ENCODE data around the gene ACCSL. TPM values are rescaled to one million over a fixed set of nuclear protein-coding genes. Genes with fewer than 3 reads are reported as not detected.
A peak's percentile ranks its signal among the peaks of the same experiment; 100 is the strongest.

Gene ACCSL
- total and polyA plus RNA-seq, 9 donors: 0.05 to 0.67 TPM; not detected in 7

DNA sequence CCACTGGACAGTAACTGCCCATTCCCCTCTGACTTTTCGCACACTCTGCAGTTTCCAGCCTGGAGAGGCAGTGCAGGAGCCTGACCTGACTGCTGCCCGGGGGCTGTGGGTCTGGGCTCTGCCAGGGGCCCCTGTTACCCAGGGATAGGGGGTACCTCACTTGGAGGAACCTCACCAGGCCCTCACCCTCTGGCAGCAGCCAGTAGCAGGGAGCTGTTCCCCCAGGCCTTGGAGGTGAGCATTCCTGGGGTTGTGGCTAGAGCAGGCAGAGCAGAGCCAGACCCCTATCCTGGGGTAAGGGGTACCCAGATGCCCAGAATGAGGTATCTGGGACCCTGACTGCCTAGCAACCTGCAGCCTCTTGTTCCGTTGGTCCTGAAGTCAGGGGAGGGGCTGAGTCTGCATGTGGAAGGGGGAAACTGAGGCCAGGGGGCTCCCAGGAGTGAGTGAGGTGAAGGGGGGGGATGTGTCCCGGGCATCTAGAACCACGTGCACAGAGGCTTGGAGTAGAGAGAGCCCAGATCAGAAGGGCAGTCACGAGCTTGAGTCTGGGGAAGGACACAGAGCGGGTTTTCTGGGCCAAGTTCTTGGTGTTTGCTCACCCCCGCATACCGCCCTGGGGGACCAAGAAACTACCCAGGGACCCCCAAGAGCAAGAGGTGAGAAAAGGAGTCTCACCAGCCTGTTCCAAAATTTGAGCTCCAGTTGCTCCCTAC lies 43.9 kb upstream of the ACCSL start:
- no peaks in the 10 kb centered on the region for H3K9me3 ChIP-seq
- H3K27ac ChIP-seq: no peak overlapping the region
- H3K36me3 ChIP-seq: no peaks in the 10 kb centered on the region
- TF ChIP-seq, protein P1, sequence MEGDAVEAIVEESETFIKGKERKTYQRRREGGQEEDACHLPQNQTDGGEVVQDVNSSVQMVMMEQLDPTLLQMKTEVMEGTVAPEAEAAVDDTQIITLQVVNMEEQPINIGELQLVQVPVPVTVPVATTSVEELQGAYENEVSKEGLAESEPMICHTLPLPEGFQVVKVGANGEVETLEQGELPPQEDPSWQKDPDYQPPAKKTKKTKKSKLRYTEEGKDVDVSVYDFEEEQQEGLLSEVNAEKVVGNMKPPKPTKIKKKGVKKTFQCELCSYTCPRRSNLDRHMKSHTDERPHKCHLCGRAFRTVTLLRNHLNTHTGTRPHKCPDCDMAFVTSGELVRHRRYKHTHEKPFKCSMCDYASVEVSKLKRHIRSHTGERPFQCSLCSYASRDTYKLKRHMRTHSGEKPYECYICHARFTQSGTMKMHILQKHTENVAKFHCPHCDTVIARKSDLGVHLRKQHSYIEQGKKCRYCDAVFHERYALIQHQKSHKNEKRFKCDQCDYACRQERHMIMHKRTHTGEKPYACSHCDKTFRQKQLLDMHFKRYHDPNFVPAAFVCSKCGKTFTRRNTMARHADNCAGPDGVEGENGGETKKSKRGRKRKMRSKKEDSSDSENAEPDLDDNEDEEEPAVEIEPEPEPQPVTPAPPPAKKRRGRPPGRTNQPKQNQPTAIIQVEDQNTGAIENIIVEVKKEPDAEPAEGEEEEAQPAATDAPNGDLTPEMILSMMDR (IDR thresholded peaks at IDR 0.05): no peak
- H3K4me1 ChIP-seq (ENCODE audit: insufficient read depth): peaks cover 5% of the 10 kb centered on the region
- WGBS, 3 donors: 85 to 96% (median 94%) methylated on average over 9 of the region's 9 CpGs
- no peaks in the 10 kb centered on the region for H3K27me3 ChIP-seq
- DNase-seq: peak in 2 of 5 donors; percentile 11 to 21
- no peak overlapping the region for H3K4me3 ChIP-seq
- intact Hi-C loops (cut with DNase I): no loop called here

GRCh38 chr11:44004452-44005062 lies 43.2 kb upstream of the ACCSL start:
- Histone ChIP-seq H3K27me3 (no peaks in the 10 kb centered on the region), H3K27ac (no peak overlapping the region), H3K36me3 (no peaks in the 10 kb centered on the region), H3K9me3 (no peaks in the 10 kb centered on the region), H3K4me3 (no peak overlapping the region), H3K4me1 (ENCODE audit: insufficient read depth) (peaks cover 5% of the 10 kb centered on the region)
- DNase-seq: peak in 4 of 5 donors; percentile 4 to 13 (median 8)
- TF ChIP-seq POLR2A (IDR thresholded peaks at IDR 0.05) (no peak), EP300 (IDR thresholded peaks at IDR 0.05) (no peak)
- TF ChIP-seq, protein P1 (IDR thresholded peaks at IDR 0.05): no peak
- intact Hi-C loops (cut with DNase I): no loop called here
- WGBS, 3 donors: 73 to 89% (median 84%) methylated on average over 10 of the region's 10 CpGs

- Histone ChIP-seq H3K4me1 (ENCODE audit: insufficient read depth) (peaks cover 5% of the 10 kb centered on the region), H3K27ac (no peak overlapping the region), H3K9me3 (no peaks in the 10 kb centered on the region), H3K27me3 (no peaks in the 10 kb centered on the region), H3K36me3 (no peaks in the 10 kb centered on the region), H3K4me3 (no peak overlapping the region)
- DNase-seq: peak; percentile 16 to 54 (median 38)
- intact Hi-C loops (cut with DNase I): no loop called here
- WGBS, 3 donors: 48 to 57% (median 53%) methylated on average over 14 of the region's 14 CpGs
- TF ChIP-seq POLR2A (IDR thresholded peaks at IDR 0.05) (no peak), EP300 (IDR thresholded peaks at IDR 0.05) (no peak)
- TF ChIP-seq, protein P1 (IDR thresholded peaks at IDR 0.05): no peak
These were observed 42.6 kb upstream of the ACCSL start for GRCh38 chr11:44005063-44005701.

DNA sequence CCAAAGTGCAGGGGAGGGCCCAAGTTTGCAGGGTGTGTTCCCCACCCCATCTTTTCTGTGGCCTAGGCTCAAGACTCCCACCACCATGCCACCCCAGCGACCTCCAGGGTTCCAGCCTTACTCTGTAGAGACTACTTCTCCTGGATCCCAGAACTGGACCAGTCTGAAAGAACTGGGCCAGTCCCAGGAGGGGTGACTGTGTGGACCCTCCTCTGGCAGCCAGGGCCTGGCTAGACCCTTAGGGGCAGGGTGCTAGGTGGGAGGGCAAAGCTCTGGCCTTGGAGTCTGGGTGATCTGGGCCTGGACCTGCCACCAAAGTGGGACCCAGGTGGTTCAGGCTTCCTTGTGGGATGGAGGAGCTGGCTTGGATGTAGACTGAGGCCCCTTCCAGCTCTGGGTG lies 41.8 kb upstream of the ACCSL start:
- H3K4me3 ChIP-seq: no peak overlapping the region
- intact Hi-C loops (cut with DNase I): no loop called here
- TF ChIP-seq EP300 (IDR thresholded peaks at IDR 0.05): no peak
- WGBS, 3 donors: 93 to 100% (median 98%) methylated on average over 1 of the region's 1 CpG
- no peaks in the 10 kb centered on the region for H3K36me3 ChIP-seq
- H3K9me3 ChIP-seq: no peaks in the 10 kb centered on the region
- peaks cover 5% of the 10 kb centered on the region for H3K4me1 ChIP-seq (ENCODE audit: insufficient read depth)
- DNase-seq: peak in 3 of 5 donors; percentile 12 to 26 (median 17)
- H3K27me3 ChIP-seq: no peaks in the 10 kb centered on the region
- peak overlapping the region in 1 of 2 donors; percentile 74 for H3K27ac ChIP-seq
